HL-60 (cell line): Measurements from ENCODE around the gene SLC5A1.

Experiments used
- CTCF ChIP-seq: IDR thresholded peaks from one replicate; pipeline ENCODE4 v1.5.1; 2011; ENCODE audit warnings: low read length, control low read depth, inconsistent platforms; ENCODE audit not compliant: insufficient read depth
- REST ChIP-seq: IDR thresholded peaks from 2 replicates; pipeline ENCODE4 v1.6.1; 2012; ENCODE audit warnings: low read depth; ENCODE audit not compliant: insufficient replicate concordance

- TF ChIP-seq CTCF (no peak), REST (no peak)
Observed at GRCh38 chr22:32042924-32043323, at the start of gene SLC5A1.
